Fibroblast of mammary gland (primary cell): Measurements from ENCODE around the gene ENPEP.

Experiments
- DNase-seq: peaks from one replicate; pipeline ENCODE4 v3.0.0-alpha.2; 2010; ENCODE audit warnings: low read depth
- H3K4me3 ChIP-seq: 2 replicates; pipeline ENCODE4 v1.5.1; 2011; ENCODE audit warnings: low read depth, mild to moderate bottlenecking, low read length, moderate library complexity; ENCODE audit not compliant: control insufficient read depth
- TF ChIP-seq, protein P1 (sequence below): conservative IDR thresholded peaks from 2 replicates; pipeline ENCODE4 v1.5.1; 2011; ENCODE audit warnings: low read depth, low read length, inconsistent platforms; ENCODE audit not compliant: control insufficient read depth, insufficient read depth

ENPEP gene

GRCh38 chr4:110602061-110602460 lies 126.1 kb downstream of the ENPEP start:
- H3K4me3 ChIP-seq, result no peak overlapping the region
- TF ChIP-seq, protein P1, sequence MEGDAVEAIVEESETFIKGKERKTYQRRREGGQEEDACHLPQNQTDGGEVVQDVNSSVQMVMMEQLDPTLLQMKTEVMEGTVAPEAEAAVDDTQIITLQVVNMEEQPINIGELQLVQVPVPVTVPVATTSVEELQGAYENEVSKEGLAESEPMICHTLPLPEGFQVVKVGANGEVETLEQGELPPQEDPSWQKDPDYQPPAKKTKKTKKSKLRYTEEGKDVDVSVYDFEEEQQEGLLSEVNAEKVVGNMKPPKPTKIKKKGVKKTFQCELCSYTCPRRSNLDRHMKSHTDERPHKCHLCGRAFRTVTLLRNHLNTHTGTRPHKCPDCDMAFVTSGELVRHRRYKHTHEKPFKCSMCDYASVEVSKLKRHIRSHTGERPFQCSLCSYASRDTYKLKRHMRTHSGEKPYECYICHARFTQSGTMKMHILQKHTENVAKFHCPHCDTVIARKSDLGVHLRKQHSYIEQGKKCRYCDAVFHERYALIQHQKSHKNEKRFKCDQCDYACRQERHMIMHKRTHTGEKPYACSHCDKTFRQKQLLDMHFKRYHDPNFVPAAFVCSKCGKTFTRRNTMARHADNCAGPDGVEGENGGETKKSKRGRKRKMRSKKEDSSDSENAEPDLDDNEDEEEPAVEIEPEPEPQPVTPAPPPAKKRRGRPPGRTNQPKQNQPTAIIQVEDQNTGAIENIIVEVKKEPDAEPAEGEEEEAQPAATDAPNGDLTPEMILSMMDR, result no peak
- no peak for DNase-seq

GRCh38 chr4:110605077-110605476 lies 129.1 kb downstream of the ENPEP start:
- no peak for DNase-seq
- TF ChIP-seq, protein P1, result no peak
- no peak overlapping the region for H3K4me3 ChIP-seq

GRCh38 chr4:110609044-110609750 lies 133.2 kb downstream of the ENPEP start:
- DNase-seq, result no peak
- TF ChIP-seq, protein P1, result no peak
- no peak overlapping the region for H3K4me3 ChIP-seq

DNA sequence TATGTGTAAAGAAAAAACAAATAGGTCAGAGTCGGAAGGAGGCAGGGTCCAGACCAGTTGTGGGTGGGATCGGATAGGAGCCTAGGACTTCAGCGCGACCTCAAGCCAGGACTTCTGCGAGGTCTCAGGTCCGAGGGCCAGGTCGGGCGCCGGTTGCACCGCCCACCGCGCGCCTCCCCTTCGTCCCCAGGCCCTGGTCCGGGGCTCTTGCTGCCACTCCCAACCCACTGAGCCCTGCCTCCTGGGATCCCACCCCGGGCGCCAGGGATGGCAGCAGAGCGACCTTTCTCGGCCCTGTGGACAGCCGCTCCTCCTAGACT lies 134.6 kb downstream of the ENPEP start:
- TF ChIP-seq, protein P1, result no peak
- DNase-seq, result no peak
- no peak overlapping the region for H3K4me3 ChIP-seq

GRCh38 chr4:110610940-110611831 lies 135.2 kb downstream of the ENPEP start:
- peak overlapping the region; percentile 17 for H3K4me3 ChIP-seq
- DNase-seq, result no peak
- TF ChIP-seq, protein P1, result no peak

DNA sequence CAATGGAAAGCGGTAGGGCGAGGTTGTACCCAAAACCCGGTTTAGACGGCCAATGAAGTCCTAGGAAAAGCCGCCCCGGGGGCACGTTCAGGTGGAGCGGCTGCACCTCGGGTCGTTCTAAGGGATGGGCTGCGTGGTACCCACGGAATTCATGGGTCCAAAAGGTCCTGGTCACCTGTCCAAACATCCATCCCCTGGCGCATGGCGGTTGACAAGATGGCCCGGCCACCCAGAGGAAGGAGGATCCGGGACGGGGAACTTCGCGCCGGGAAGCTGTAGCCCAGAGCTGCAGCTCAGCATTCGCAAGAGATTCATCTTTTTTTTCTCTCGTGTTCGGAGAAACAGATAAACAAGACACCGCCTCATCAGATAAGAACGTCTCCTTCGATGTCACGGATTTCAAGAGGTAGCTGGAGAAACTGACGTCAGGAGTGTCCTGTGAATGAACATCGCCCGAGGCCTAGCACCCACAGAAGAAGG lies 136.1 kb downstream of the ENPEP start:
- no peak for DNase-seq
- peak overlapping the region; percentile 17 for H3K4me3 ChIP-seq
- TF ChIP-seq, protein P1, result no peak
